ENCODE data around the gene YBX3. TPM values are rescaled to one million over a fixed set of nuclear protein-coding genes. Genes with fewer than 3 reads are reported as not detected.

The YBX3 gene
- total and polyA plus RNA-seq, 8 donors: 158 to 585 (median 293) TPM

DNA sequence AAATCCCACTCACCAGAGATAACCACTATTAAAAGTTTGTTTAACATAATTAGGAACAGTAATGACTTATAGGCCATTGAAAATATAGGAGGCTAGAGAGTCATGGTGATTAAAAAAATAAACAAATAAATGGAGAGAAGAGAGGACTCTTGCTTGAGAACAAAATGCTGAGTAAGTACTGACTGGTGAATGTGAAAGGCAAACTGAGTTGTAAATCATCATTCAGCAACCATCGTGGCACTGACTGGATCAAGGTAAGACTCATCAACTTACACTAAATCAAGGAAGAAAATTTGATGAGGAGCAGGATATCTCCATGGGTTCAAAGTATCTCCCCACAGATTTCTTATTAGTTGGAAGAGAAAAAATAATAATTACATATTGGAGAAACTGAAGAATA, 14.1 kb upstream of the YBX3 start:
- no peak for DNase-seq
- 52 to 86% (median 69%) methylated on average over 1 of the region's 1 CpG for WGBS, 5 donors
- Histone ChIP-seq H3K9me3 (no peaks in the 10 kb centered on the region), H3K36me3 (no peaks in the 10 kb centered on the region), H3K27ac (no peak overlapping the region), H3K27me3 (no peaks in the 10 kb centered on the region), H3K4me1 (no peaks in the 10 kb centered on the region), H3K4me3 (no peak overlapping the region)
- no peak for TF ChIP-seq POLR2AphosphoS5 (IDR thresholded peaks at IDR 0.05)
- no peak for TF ChIP-seq EP300 (IDR thresholded peaks at IDR 0.05)
- TF ChIP-seq POLR2A (IDR thresholded peaks at IDR 0.05): no peak
- TF ChIP-seq, protein P1, sequence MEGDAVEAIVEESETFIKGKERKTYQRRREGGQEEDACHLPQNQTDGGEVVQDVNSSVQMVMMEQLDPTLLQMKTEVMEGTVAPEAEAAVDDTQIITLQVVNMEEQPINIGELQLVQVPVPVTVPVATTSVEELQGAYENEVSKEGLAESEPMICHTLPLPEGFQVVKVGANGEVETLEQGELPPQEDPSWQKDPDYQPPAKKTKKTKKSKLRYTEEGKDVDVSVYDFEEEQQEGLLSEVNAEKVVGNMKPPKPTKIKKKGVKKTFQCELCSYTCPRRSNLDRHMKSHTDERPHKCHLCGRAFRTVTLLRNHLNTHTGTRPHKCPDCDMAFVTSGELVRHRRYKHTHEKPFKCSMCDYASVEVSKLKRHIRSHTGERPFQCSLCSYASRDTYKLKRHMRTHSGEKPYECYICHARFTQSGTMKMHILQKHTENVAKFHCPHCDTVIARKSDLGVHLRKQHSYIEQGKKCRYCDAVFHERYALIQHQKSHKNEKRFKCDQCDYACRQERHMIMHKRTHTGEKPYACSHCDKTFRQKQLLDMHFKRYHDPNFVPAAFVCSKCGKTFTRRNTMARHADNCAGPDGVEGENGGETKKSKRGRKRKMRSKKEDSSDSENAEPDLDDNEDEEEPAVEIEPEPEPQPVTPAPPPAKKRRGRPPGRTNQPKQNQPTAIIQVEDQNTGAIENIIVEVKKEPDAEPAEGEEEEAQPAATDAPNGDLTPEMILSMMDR (IDR thresholded peaks at IDR 0.05): no peak
- intact Hi-C loops (cut with DNase I; ENCODE audit: low total_unique reads): no loop called here

DNA sequence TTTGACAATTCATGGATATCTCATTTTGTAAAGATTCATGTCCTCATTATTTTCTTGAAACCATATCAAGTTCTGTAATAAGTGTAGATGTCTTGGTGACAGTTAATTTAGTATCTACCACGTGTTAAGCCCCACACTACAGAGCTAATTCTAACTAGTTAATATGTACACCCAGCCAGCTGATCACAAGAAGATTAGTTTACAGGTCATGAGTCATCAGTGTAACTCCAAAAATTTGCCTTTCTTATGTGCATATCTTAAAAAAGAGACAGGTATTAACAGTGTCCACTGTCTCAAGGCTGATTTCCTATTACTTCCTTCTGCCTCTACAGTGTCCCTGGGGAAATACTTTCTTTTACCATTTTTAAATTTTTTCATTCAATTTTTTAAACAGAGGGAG, 13.3 kb upstream of the YBX3 start:
- no peak for DNase-seq
- 37 to 48% (median 41%) methylated on average over 1 of the region's 1 CpG for WGBS, 5 donors
- H3K27me3 ChIP-seq: no peaks in the 10 kb centered on the region
- H3K9me3 ChIP-seq: no peaks in the 10 kb centered on the region
- no peak overlapping the region for H3K4me3 ChIP-seq
- no peak overlapping the region for H3K27ac ChIP-seq
- no peaks in the 10 kb centered on the region for H3K4me1 ChIP-seq
- intact Hi-C loops (cut with DNase I; ENCODE audit: low total_unique reads): no loop called here
- H3K36me3 ChIP-seq: no peaks in the 10 kb centered on the region
- TF ChIP-seq EP300 (IDR thresholded peaks at IDR 0.05) (no peak), POLR2A (IDR thresholded peaks at IDR 0.05) (no peak), POLR2AphosphoS5 (IDR thresholded peaks at IDR 0.05) (no peak)
- TF ChIP-seq, protein P1 (IDR thresholded peaks at IDR 0.05): no peak

DNA sequence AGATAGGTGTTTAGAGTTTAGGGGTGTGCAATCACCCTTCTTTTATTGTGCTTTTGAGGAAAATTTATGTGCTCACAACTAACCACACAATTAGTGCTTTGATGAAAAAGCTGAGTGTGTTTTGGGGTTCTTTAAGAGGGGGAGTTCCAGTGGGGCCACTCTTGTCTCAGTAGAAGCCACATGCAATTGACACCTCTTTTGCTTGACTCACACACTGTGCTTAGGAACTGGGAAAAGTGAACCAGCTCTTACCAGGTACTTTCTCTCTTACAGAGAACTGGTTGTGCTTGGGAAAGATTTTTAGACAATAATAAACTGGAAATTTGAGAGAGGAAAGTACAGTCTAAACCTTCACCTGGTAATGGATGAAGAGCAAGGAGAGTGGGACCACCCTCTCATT, 12.3 kb upstream of the YBX3 start:
- Histone ChIP-seq H3K27ac (no peak overlapping the region), H3K4me1 (no peaks in the 10 kb centered on the region), H3K9me3 (no peaks in the 10 kb centered on the region), H3K4me3 (no peak overlapping the region), H3K27me3 (no peaks in the 10 kb centered on the region), H3K36me3 (no peaks in the 10 kb centered on the region)
- TF ChIP-seq EP300 (IDR thresholded peaks at IDR 0.05): no peak
- no peak for TF ChIP-seq POLR2AphosphoS5 (IDR thresholded peaks at IDR 0.05)
- no peak for TF ChIP-seq POLR2A (IDR thresholded peaks at IDR 0.05)
- TF ChIP-seq, protein P1 (IDR thresholded peaks at IDR 0.05): no peak
- intact Hi-C loops (cut with DNase I; ENCODE audit: low total_unique reads): no loop called here
- no peak for DNase-seq

DNA sequence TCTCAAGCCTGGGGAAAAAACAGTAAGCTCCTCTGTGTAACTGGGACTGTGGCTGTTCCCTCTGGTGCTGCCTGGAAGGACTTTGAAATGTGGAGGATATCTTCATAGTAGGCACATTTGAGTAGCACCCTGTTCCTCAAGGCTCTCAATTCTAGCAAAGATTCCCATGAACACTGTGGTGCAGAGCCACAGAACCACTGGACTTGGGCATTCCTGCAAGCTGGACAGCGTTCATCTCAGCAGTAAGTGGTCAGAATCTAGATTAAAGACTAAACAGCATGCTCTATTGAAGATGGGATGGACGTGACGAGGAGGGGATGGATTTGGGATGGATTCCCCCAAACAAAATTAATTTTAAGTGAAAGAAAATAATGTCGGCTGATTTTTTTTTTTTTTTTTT, 9.4 kb upstream of the YBX3 start:
- Histone ChIP-seq H3K4me3 (no peak overlapping the region), H3K27me3 (no peaks in the 10 kb centered on the region), H3K9me3 (no peaks in the 10 kb centered on the region), H3K27ac (no peak overlapping the region), H3K36me3 (no peaks in the 10 kb centered on the region), H3K4me1 (no peaks in the 10 kb centered on the region)
- 62 to 80% (median 76%) methylated on average over 4 of the region's 4 CpGs for WGBS, 5 donors
- intact Hi-C loops (cut with DNase I; ENCODE audit: low total_unique reads): no loop called here
- no peak for TF ChIP-seq POLR2AphosphoS5 (IDR thresholded peaks at IDR 0.05)
- TF ChIP-seq EP300 (IDR thresholded peaks at IDR 0.05): no peak
- TF ChIP-seq, protein P1 (IDR thresholded peaks at IDR 0.05): no peak
- no peak for DNase-seq
